Umbilical cord (tissue), 2 donors: ENCODE data around the gene WBP2NL. TPM values are rescaled to one million over a fixed set of nuclear protein-coding genes. Genes with fewer than 3 reads are reported as not detected.
A peak's percentile ranks its signal among the peaks of the same experiment; 100 is the strongest.
"Not testable (repeated sequence)": the region's sequence is repeated elsewhere in the genome, so short reads cannot be mapped to it uniquely, and the experiment has no call there.

Source experiments
- DNase-seq: peaks from one replicate; pipeline ENCODE4 v3.0.0-alpha.2; 2015; ENCODE audit warnings: low spot score
- total RNA-seq: library from RNA; depleted of rRNA; stranded (reverse); fragments of >200 nt; gene quantifications from one replicate; pipeline ENCODE4 v1.2.3, GENCODE V29; 2014; ENCODE audit warnings: low replicate concordance; ENCODE audit not compliant: insufficient read depth

Gene WBP2NL
- total RNA-seq, 1 donor from 2014 or later = 6.0 TPM

- not testable (repeated sequence) for DNase-seq
Observed at GRCh38 chr22:42071508-42071907, 72.9 kb downstream of the WBP2NL start.

GRCh38 chr22:42072606-42073330 is 74.2 kb downstream of the WBP2NL start:
- DNase-seq = no peak

- DNase-seq = no peak
Observed at GRCh38 chr22:42073621-42074041, 75.0 kb downstream of the WBP2NL start.

- peak; percentile 73 for DNase-seq
Observed at GRCh38 chr22:42074132-42074811, 75.7 kb downstream of the WBP2NL start, which contains the start of gene PHETA2. PHETA2 (plus strand) TSS chr22:42074248; CDS start chr22:42077294, 3,046 bp downstream.

GRCh38 chr22:42074846-42075676 is 76.5 kb downstream of the WBP2NL start:
- DNase-seq = no peak

- no peak for DNase-seq
Observed at GRCh38 chr22:42076764-42077485, 78.3 kb downstream of the WBP2NL start.

GRCh38 chr22:42077486-42078125 is 79.0 kb downstream of the WBP2NL start:
- DNase-seq = no peak

Other genes with a start within 250 kb of the WBP2NL start
- gene CCDC134, start 198.1 kb upstream of the WBP2NL start, total RNA-seq = 7.5 TPM
- 26.0 TPM for gene SREBF2, start 165.7 kb upstream of the WBP2NL start, total RNA-seq
- gene SHISA8, start 83.7 kb upstream of the WBP2NL start, total RNA-seq = not detected
- 0.48 TPM for gene TNFRSF13C, start 72.0 kb upstream of the WBP2NL start, total RNA-seq
- gene CENPM, start 51.6 kb upstream of the WBP2NL start, total RNA-seq = not detected
- 0.48 TPM for gene SEPTIN3, start 29.3 kb upstream of the WBP2NL start, total RNA-seq
- gene NAGA, start 72.0 kb downstream of the WBP2NL start, total RNA-seq = 34.9 TPM
- gene PHETA2, start 75.5 kb downstream of the WBP2NL start, total RNA-seq = 15.4 TPM
- gene SMDT1, start 80.9 kb downstream of the WBP2NL start, total RNA-seq = 0.96 TPM
- gene NDUFA6, start 92.0 kb downstream of the WBP2NL start, total RNA-seq = 34.2 TPM
- gene CYP2D6, start 132.0 kb downstream of the WBP2NL start, total RNA-seq = 1.2 TPM